Measurements from ENCODE around the gene LAMA1.
"Not testable (repeated sequence)": the region's sequence is repeated elsewhere in the genome, so short reads cannot be mapped to it uniquely, and the experiment has no call there.

Gene LAMA1

GRCh38 chr18:6949800-6950586 is 167.6 kb downstream of the LAMA1 start:
- H3K9ac ChIP-seq (ENCODE audit: low read length) = no peak overlapping the region
- H3K4me1 ChIP-seq (ENCODE audit: control insufficient read depth, insufficient read depth, low read length) = peaks cover 19% of the 10 kb centered on the region
- no peaks in the 10 kb centered on the region for H3K27me3 ChIP-seq (ENCODE audit: control insufficient read depth, insufficient read depth, low read length)
- no peaks in the 10 kb centered on the region for H3K36me3 ChIP-seq (ENCODE audit: control insufficient read depth, insufficient read depth, low read length)
- H3K9me3 ChIP-seq (ENCODE audit: control insufficient read depth, low read length) = no peaks in the 10 kb centered on the region
- no peak overlapping the region for H3K4me3 ChIP-seq (ENCODE audit: low read length)

GRCh38 chr18:6948281-6949055 is 169.1 kb downstream of the LAMA1 start:
- H3K4me3 ChIP-seq (ENCODE audit: low read length) = no peak overlapping the region
- no peaks in the 10 kb centered on the region for H3K27me3 ChIP-seq (ENCODE audit: control insufficient read depth, insufficient read depth, low read length)
- no peak overlapping the region for H3K9ac ChIP-seq (ENCODE audit: low read length)
- no peaks in the 10 kb centered on the region for H3K9me3 ChIP-seq (ENCODE audit: control insufficient read depth, low read length)
- H3K4me1 ChIP-seq (ENCODE audit: control insufficient read depth, insufficient read depth, low read length) = peaks cover 19% of the 10 kb centered on the region
- no peaks in the 10 kb centered on the region for H3K36me3 ChIP-seq (ENCODE audit: control insufficient read depth, insufficient read depth, low read length)

- no peaks in the 10 kb centered on the region for H3K27me3 ChIP-seq (ENCODE audit: control insufficient read depth, insufficient read depth, low read length)
- H3K9ac ChIP-seq (ENCODE audit: low read length) = no peak overlapping the region
- H3K9me3 ChIP-seq (ENCODE audit: control insufficient read depth, low read length) = no peaks in the 10 kb centered on the region
- H3K4me3 ChIP-seq (ENCODE audit: low read length) = no peak overlapping the region
- H3K36me3 ChIP-seq (ENCODE audit: control insufficient read depth, insufficient read depth, low read length) = no peaks in the 10 kb centered on the region
- peaks cover 19% of the 10 kb centered on the region for H3K4me1 ChIP-seq (ENCODE audit: control insufficient read depth, insufficient read depth, low read length)
Measured at GRCh38 chr18:6947338-6948030, 170.1 kb downstream of the LAMA1 start.

GRCh38 chr18:6943143-6943542 is 174.5 kb downstream of the LAMA1 start:
- Histone ChIP-seq H3K27me3 (ENCODE audit: control insufficient read depth, insufficient read depth, low read length) (no peaks in the 10 kb centered on the region), H3K4me3 (ENCODE audit: low read length) (no peak overlapping the region), H3K4me1 (ENCODE audit: control insufficient read depth, insufficient read depth, low read length) (peaks cover 11% of the 10 kb centered on the region), H3K36me3 (ENCODE audit: control insufficient read depth, insufficient read depth, low read length) (no peaks in the 10 kb centered on the region), H3K9ac (ENCODE audit: low read length) (no peak overlapping the region), H3K9me3 (ENCODE audit: control insufficient read depth, low read length) (no peaks in the 10 kb centered on the region)

GRCh38 chr18:6942742-6943141 is 174.9 kb downstream of the LAMA1 start:
- Histone ChIP-seq H3K9ac (ENCODE audit: low read length) (no peak overlapping the region), H3K4me1 (ENCODE audit: control insufficient read depth, insufficient read depth, low read length) (peaks cover 9% of the 10 kb centered on the region), H3K4me3 (ENCODE audit: low read length) (no peak overlapping the region), H3K27me3 (ENCODE audit: control insufficient read depth, insufficient read depth, low read length) (no peaks in the 10 kb centered on the region), H3K9me3 (ENCODE audit: control insufficient read depth, low read length) (no peaks in the 10 kb centered on the region), H3K36me3 (ENCODE audit: control insufficient read depth, insufficient read depth, low read length) (no peaks in the 10 kb centered on the region)

- H3K27me3 ChIP-seq (ENCODE audit: control insufficient read depth, insufficient read depth, low read length) = no peaks in the 10 kb centered on the region
- no peaks in the 10 kb centered on the region for H3K9me3 ChIP-seq (ENCODE audit: control insufficient read depth, low read length)
- no peak overlapping the region for H3K9ac ChIP-seq (ENCODE audit: low read length)
- no peaks in the 10 kb centered on the region for H3K36me3 ChIP-seq (ENCODE audit: control insufficient read depth, insufficient read depth, low read length)
- peaks cover 1% of the 10 kb centered on the region for H3K4me1 ChIP-seq (ENCODE audit: control insufficient read depth, insufficient read depth, low read length)
- H3K4me3 ChIP-seq (ENCODE audit: low read length) = no peak overlapping the region
Measured at GRCh38 chr18:6941996-6942395, 175.6 kb downstream of the LAMA1 start.

- Histone ChIP-seq H3K36me3 (ENCODE audit: control insufficient read depth, insufficient read depth, low read length) (no peaks in the 10 kb centered on the region), H3K27me3 (ENCODE audit: control insufficient read depth, insufficient read depth, low read length) (no peaks in the 10 kb centered on the region), H3K4me1 (ENCODE audit: control insufficient read depth, insufficient read depth, low read length) (no peaks in the 10 kb centered on the region), H3K9me3 (ENCODE audit: control insufficient read depth, low read length) (no peaks in the 10 kb centered on the region), H3K4me3 (ENCODE audit: low read length) (no peak overlapping the region), H3K9ac (ENCODE audit: low read length) (no peak overlapping the region)
Measured at GRCh38 chr18:6940451-6940850, 177.1 kb downstream of the LAMA1 start.

GRCh38 chr18:6939972-6940371 is 177.6 kb downstream of the LAMA1 start:
- Histone ChIP-seq H3K4me3 (ENCODE audit: low read length) (no peak overlapping the region), H3K9ac (ENCODE audit: low read length) (no peak overlapping the region), H3K36me3 (ENCODE audit: control insufficient read depth, insufficient read depth, low read length) (no peaks in the 10 kb centered on the region), H3K9me3 (ENCODE audit: control insufficient read depth, low read length) (no peaks in the 10 kb centered on the region), H3K4me1 (ENCODE audit: control insufficient read depth, insufficient read depth, low read length) (no peaks in the 10 kb centered on the region), H3K27me3 (ENCODE audit: control insufficient read depth, insufficient read depth, low read length) (no peaks in the 10 kb centered on the region)

GRCh38 chr18:6938403-6938802 is 179.2 kb downstream of the LAMA1 start:
- H3K27me3 ChIP-seq (ENCODE audit: control insufficient read depth, insufficient read depth, low read length); H3K9me3 ChIP-seq (ENCODE audit: control insufficient read depth, low read length); H3K4me1 ChIP-seq (ENCODE audit: control insufficient read depth, insufficient read depth, low read length); H3K9ac ChIP-seq (ENCODE audit: low read length); H3K36me3 ChIP-seq (ENCODE audit: control insufficient read depth, insufficient read depth, low read length); H3K4me3 ChIP-seq (ENCODE audit: low read length): not testable (repeated sequence)

- no peak overlapping the region for H3K4me3 ChIP-seq (ENCODE audit: low read length)
- H3K27me3 ChIP-seq (ENCODE audit: control insufficient read depth, insufficient read depth, low read length) = no peaks in the 10 kb centered on the region
- no peaks in the 10 kb centered on the region for H3K4me1 ChIP-seq (ENCODE audit: control insufficient read depth, insufficient read depth, low read length)
- no peaks in the 10 kb centered on the region for H3K36me3 ChIP-seq (ENCODE audit: control insufficient read depth, insufficient read depth, low read length)
- no peak overlapping the region for H3K9ac ChIP-seq (ENCODE audit: low read length)
- H3K9me3 ChIP-seq (ENCODE audit: control insufficient read depth, low read length) = no peaks in the 10 kb centered on the region
Measured at GRCh38 chr18:6938003-6938402, 179.6 kb downstream of the LAMA1 start.

GRCh38 chr18:6934859-6935258 is 182.7 kb downstream of the LAMA1 start:
- H3K36me3 ChIP-seq (ENCODE audit: control insufficient read depth, insufficient read depth, low read length) = no peaks in the 10 kb centered on the region
- no peak overlapping the region for H3K4me3 ChIP-seq (ENCODE audit: low read length)
- H3K4me1 ChIP-seq (ENCODE audit: control insufficient read depth, insufficient read depth, low read length) = no peaks in the 10 kb centered on the region
- H3K9ac ChIP-seq (ENCODE audit: low read length) = no peak overlapping the region
- H3K27me3 ChIP-seq (ENCODE audit: control insufficient read depth, insufficient read depth, low read length) = no peaks in the 10 kb centered on the region
- H3K9me3 ChIP-seq (ENCODE audit: control insufficient read depth, low read length) = no peaks in the 10 kb centered on the region

Measured in mucosa of stomach (tissue), 1 donor.